GM18870 (cell line): ENCODE measurements around the gene BTBD3.

Experiments used
- ATAC-seq: cut with Tn5 transposase; IDR thresholded peaks from one replicate; pipeline ENCODE4 v1.9.1; 2021; ENCODE audit warnings: moderate library complexity; ENCODE audit not compliant: unreplicated experiment

Gene BTBD3

GRCh38 chr20:11912659-11913415 lies 4.9 kb upstream of the BTBD3 start:
- no peak for ATAC-seq

- ATAC-seq = no peak
Observed at GRCh38 chr20:11918391-11918845, 725 bp downstream of the BTBD3 start.

- no peak for ATAC-seq
Observed at GRCh38 chr20:11918981-11919380, 1.3 kb downstream of the BTBD3 start.

GRCh38 chr20:11919581-11919980 lies 1.9 kb downstream of the BTBD3 start:
- ATAC-seq = no peak

GRCh38 chr20:11920083-11920482 lies 2.4 kb downstream of the BTBD3 start:
- no peak for ATAC-seq

GRCh38 chr20:11921321-11921720 lies 3.6 kb downstream of the BTBD3 start:
- ATAC-seq = no peak

- no peak for ATAC-seq
Observed at GRCh38 chr20:11922561-11922960, 4.9 kb downstream of the BTBD3 start.

GRCh38 chr20:11924923-11925322 lies 7.2 kb downstream of the BTBD3 start:
- no peak for ATAC-seq

GRCh38 chr20:11926292-11926998 lies 8.8 kb downstream of the BTBD3 start:
- ATAC-seq = no peak

- no peak for ATAC-seq
Observed at GRCh38 chr20:11929947-11930346, 12.3 kb downstream of the BTBD3 start.

GRCh38 chr20:11935212-11936154 lies 17.8 kb downstream of the BTBD3 start:
- ATAC-seq = no peak

- no peak for ATAC-seq
Observed at GRCh38 chr20:11936157-11936556, 18.5 kb downstream of the BTBD3 start.

- ATAC-seq = no peak
Observed at GRCh38 chr20:11937230-11937629, 19.5 kb downstream of the BTBD3 start.

GRCh38 chr20:11941593-11942246 lies 24.0 kb downstream of the BTBD3 start:
- no peak for ATAC-seq

- ATAC-seq = no peak
Observed at GRCh38 chr20:11943778-11944177, 26.1 kb downstream of the BTBD3 start.

GRCh38 chr20:11948806-11949205 lies 31.1 kb downstream of the BTBD3 start:
- no peak for ATAC-seq

- ATAC-seq = no peak
Observed at GRCh38 chr20:11949711-11950110, 32.0 kb downstream of the BTBD3 start.

GRCh38 chr20:11951696-11952095 lies 34.0 kb downstream of the BTBD3 start:
- no peak for ATAC-seq

- ATAC-seq = no peak
Observed at GRCh38 chr20:11952639-11953038, 34.9 kb downstream of the BTBD3 start.

- no peak for ATAC-seq
Observed at GRCh38 chr20:11957911-11958310, 40.2 kb downstream of the BTBD3 start.

- no peak for ATAC-seq
Observed at GRCh38 chr20:11958855-11959254, 41.2 kb downstream of the BTBD3 start.
